Measurements from ENCODE around the gene KIF1A. TPM values are rescaled to one million over a fixed set of nuclear protein-coding genes. Genes with fewer than 3 reads are reported as not detected.

The KIF1A gene
- total RNA-seq, 2 experiments from 2014 or later = 9.0 to 10.2 TPM

- Mint-ChIP-seq H3K4me1 (ENCODE audit: low read depth) (no peaks in the 10 kb centered on the region), H3K36me3 (ENCODE audit: low read depth) (no peaks in the 10 kb centered on the region), H3K27ac (no peak overlapping the region), H3K4me3 (no peak overlapping the region), H3K27me3 (peaks cover 3% of the 10 kb centered on the region), H3K9me3 (no peaks in the 10 kb centered on the region)
- DNase-seq = peak; percentile 0
- POLR2A ChIA-PET = no interaction called here
- CTCF ChIA-PET = no interaction called here
- TF ChIP-seq CTCF (IDR thresholded peaks at IDR 0.05) = no peak
- no peak for ATAC-seq
- intact Hi-C loops (cut with micrococcal nuclease) = no loop called here
Observed at GRCh38 chr2:240793313-240794177, 26.5 kb downstream of the KIF1A start.

GRCh38 chr2:240792629-240793312 is 27.2 kb downstream of the KIF1A start:
- no peaks in the 10 kb centered on the region for H3K36me3 Mint-ChIP-seq (ENCODE audit: low read depth)
- H3K4me1 Mint-ChIP-seq (ENCODE audit: low read depth) = no peaks in the 10 kb centered on the region
- CTCF ChIA-PET = no interaction called here
- intact Hi-C loops (cut with micrococcal nuclease) = no loop called here
- H3K4me3 Mint-ChIP-seq = no peak overlapping the region
- POLR2A ChIA-PET = no interaction called here
- peaks cover 8% of the 10 kb centered on the region for H3K27me3 Mint-ChIP-seq
- no peak overlapping the region for H3K27ac Mint-ChIP-seq
- ATAC-seq = no peak
- no peaks in the 10 kb centered on the region for H3K9me3 Mint-ChIP-seq
- DNase-seq = peak; percentile 0
- TF ChIP-seq CTCF (IDR thresholded peaks at IDR 0.05) = no peak

GRCh38 chr2:240791821-240792628 is 28.0 kb downstream of the KIF1A start:
- DNase-seq = peak; percentile 0
- Mint-ChIP-seq H3K4me1 (ENCODE audit: low read depth) (no peaks in the 10 kb centered on the region), H3K9me3 (no peaks in the 10 kb centered on the region), H3K27ac (no peak overlapping the region), H3K27me3 (peaks cover 8% of the 10 kb centered on the region), H3K36me3 (ENCODE audit: low read depth) (no peaks in the 10 kb centered on the region), H3K4me3 (no peak overlapping the region)
- CTCF ChIA-PET = no interaction called here
- no peak for ATAC-seq
- POLR2A ChIA-PET = no interaction called here
- intact Hi-C loops (cut with micrococcal nuclease) = no loop called here
- no peak for TF ChIP-seq CTCF (IDR thresholded peaks at IDR 0.05)

GRCh38 chr2:240791221-240791800 is 28.7 kb downstream of the KIF1A start:
- TF ChIP-seq CTCF (IDR thresholded peaks at IDR 0.05) = no peak
- no peaks in the 10 kb centered on the region for H3K4me1 Mint-ChIP-seq (ENCODE audit: low read depth)
- H3K27ac Mint-ChIP-seq = no peak overlapping the region
- intact Hi-C loops (cut with micrococcal nuclease) = no loop called here
- ChIA-PET CTCF (no interaction called here), POLR2A (no interaction called here)
- H3K9me3 Mint-ChIP-seq = no peaks in the 10 kb centered on the region
- ATAC-seq (no peak), DNase-seq (peak; percentile 0)
- peaks cover 8% of the 10 kb centered on the region for H3K27me3 Mint-ChIP-seq
- no peaks in the 10 kb centered on the region for H3K36me3 Mint-ChIP-seq (ENCODE audit: low read depth)
- H3K4me3 Mint-ChIP-seq = no peak overlapping the region
